ENCODE measurements around the gene CLRN1.

The CLRN1 gene

GRCh38 chr3:150906461-150906860, 66.1 kb downstream of the CLRN1 start:
- H3K4me3 ChIP-seq (ENCODE audit: low read depth, low read length): no peak overlapping the region
- no peak for DNase-seq (ENCODE audit: low read depth)
- TF ChIP-seq MYC (IDR thresholded peaks at IDR 0.05; ENCODE audit: low read depth, low read length) (no peak), POLR2A (IDR thresholded peaks at IDR 0.05; ENCODE audit: extremely low read depth, insufficient read length) (no peak), CTCF (IDR thresholded peaks at IDR 0.05; ENCODE audit: low read depth, low read length) (no peak), MAX (IDR thresholded peaks at IDR 0.05; ENCODE audit: low read depth, low read length) (no peak)

DNA sequence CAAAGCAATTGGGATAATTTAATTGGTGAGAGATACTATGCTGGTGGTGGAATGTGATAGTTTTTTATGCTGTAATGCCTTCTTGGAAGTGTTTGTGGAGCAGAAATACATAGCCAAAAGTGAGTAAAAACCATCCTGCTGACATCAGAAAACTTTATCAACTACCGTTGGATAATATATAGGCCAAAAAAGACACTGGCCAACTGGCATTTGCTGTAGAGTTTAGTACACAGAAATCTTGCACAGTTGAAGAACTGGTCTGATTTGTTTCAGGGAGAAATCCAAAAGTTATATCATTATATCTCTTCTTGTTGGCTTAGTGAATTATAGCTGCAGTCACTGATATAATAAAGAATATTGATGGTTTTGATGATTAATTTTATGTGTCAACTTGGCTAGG, 66.8 kb downstream of the CLRN1 start:
- no peak overlapping the region for H3K4me3 ChIP-seq (ENCODE audit: low read depth, low read length)
- DNase-seq (ENCODE audit: low read depth): no peak
- TF ChIP-seq MAX (IDR thresholded peaks at IDR 0.05; ENCODE audit: low read depth, low read length) (no peak), CTCF (IDR thresholded peaks at IDR 0.05; ENCODE audit: low read depth, low read length) (no peak), POLR2A (IDR thresholded peaks at IDR 0.05; ENCODE audit: extremely low read depth, insufficient read length) (no peak), MYC (IDR thresholded peaks at IDR 0.05; ENCODE audit: low read depth, low read length) (no peak)

DNA sequence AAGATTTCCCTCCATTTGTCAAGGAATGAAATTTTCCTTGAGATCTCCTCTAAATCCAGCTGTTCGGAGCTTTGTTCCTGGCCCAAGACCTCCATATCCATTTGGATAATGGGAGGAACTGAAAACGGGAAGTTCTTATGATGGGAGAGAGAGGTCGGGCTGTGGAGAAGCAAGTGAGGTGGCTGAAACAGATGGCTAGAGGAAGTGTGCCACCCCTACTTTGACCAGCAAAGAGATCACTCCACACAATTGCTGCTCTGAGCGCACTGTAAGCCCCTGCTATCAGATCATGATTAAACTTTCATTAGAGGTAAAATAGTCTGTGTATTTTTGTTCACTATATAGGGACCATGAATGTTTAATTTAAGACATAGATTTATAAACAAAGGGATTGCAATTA, 67.2 kb downstream of the CLRN1 start, which contains the start of gene MINDY4B:
MINDY4B (minus strand) TSS at position 101 of the 400 bp plus-strand sequence; CDS start at position 101, 0 bp downstream.
- no peak for DNase-seq (ENCODE audit: low read depth)
- TF ChIP-seq POLR2A (IDR thresholded peaks at IDR 0.05; ENCODE audit: extremely low read depth, insufficient read length) (no peak), CTCF (IDR thresholded peaks at IDR 0.05; ENCODE audit: low read depth, low read length) (no peak), MYC (IDR thresholded peaks at IDR 0.05; ENCODE audit: low read depth, low read length) (no peak), MAX (IDR thresholded peaks at IDR 0.05; ENCODE audit: low read depth, low read length) (no peak)
- H3K4me3 ChIP-seq (ENCODE audit: low read depth, low read length): no peak within 1 kb of the TSS

DNA sequence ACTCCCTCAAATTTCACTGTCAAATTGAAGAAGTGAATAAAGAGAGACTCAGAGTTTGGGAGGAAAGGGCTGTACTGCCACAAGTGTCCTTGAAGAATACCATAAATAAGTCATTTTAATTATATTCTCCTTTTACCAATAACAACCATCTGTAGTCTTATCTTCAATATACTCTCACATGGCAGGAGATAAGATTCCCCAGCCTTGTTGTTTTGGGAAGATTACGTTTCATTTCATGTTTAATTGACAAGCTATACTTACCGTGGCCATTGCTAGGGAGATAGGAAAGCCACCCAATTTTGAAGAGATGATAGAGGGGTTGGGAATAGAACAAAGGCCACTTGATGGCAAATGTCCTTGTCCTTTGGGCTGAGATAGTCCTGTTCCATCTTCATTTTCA, 69.5 kb downstream of the CLRN1 start:
- no peak overlapping the region for H3K4me3 ChIP-seq (ENCODE audit: low read depth, low read length)
- TF ChIP-seq MAX (IDR thresholded peaks at IDR 0.05; ENCODE audit: low read depth, low read length) (no peak), CTCF (IDR thresholded peaks at IDR 0.05; ENCODE audit: low read depth, low read length) (no peak), MYC (IDR thresholded peaks at IDR 0.05; ENCODE audit: low read depth, low read length) (no peak), POLR2A (IDR thresholded peaks at IDR 0.05; ENCODE audit: extremely low read depth, insufficient read length) (no peak)
- DNase-seq (ENCODE audit: low read depth): no peak

GRCh38 chr3:150901793-150902192, 70.7 kb downstream of the CLRN1 start:
- TF ChIP-seq MAX (IDR thresholded peaks at IDR 0.05; ENCODE audit: low read depth, low read length) (no peak), CTCF (IDR thresholded peaks at IDR 0.05; ENCODE audit: low read depth, low read length) (no peak), POLR2A (IDR thresholded peaks at IDR 0.05; ENCODE audit: extremely low read depth, insufficient read length) (no peak), MYC (IDR thresholded peaks at IDR 0.05; ENCODE audit: low read depth, low read length) (no peak)
- no peak overlapping the region for H3K4me3 ChIP-seq (ENCODE audit: low read depth, low read length)
- no peak for DNase-seq (ENCODE audit: low read depth)

- H3K4me3 ChIP-seq (ENCODE audit: low read depth, low read length): no peak overlapping the region
- DNase-seq (ENCODE audit: low read depth): no peak
- TF ChIP-seq MAX (IDR thresholded peaks at IDR 0.05; ENCODE audit: low read depth, low read length): no peak
- no peak for TF ChIP-seq POLR2A (IDR thresholded peaks at IDR 0.05; ENCODE audit: extremely low read depth, insufficient read length)
- TF ChIP-seq CTCF (IDR thresholded peaks at IDR 0.05; ENCODE audit: low read depth, low read length): no peak
These were observed 73.4 kb downstream of the CLRN1 start for GRCh38 chr3:150899141-150899540.
